Measurements from ENCODE around the gene TMEM242.
A peak's percentile ranks its signal among the peaks of the same experiment; 100 is the strongest.
"Not testable (repeated sequence)": the region's sequence is repeated elsewhere in the genome, so short reads cannot be mapped to it uniquely, and the experiment has no call there.

Gene TMEM242

DNA sequence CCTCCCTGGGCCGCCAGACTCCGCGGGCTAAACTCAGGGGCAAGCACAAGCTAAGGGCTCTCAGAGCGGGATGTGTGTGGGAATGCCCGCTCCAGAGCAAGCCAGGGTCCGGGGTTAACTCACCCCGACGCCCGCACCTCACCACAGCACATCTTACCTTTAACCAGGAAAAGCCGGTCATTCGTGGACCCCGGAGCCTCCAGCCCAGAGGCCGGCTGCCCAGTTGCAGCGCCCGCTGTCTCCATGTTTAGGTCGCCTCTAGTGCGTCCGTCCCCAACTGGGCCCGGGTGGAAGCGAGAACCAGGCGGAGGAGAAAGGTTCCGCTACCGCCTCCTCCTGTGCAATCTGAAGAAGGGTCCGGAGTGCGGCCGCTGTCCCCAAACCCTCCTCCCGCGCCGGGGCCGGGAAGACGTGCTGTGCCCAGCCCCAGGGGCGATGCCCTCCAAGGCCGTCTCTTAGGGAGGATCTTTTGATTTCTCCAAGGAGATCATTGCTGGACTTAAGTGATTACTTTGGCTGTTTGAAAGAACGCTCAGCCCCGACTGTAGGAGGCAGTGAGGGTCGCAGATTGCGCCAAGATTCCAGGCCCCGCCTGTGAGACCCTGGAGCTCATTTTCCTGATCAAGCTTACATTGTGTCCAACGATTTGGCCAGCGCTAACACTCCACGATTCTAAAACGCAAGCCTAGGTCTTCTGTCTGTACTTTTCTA is at the start of gene TMEM242:
Gene TMEM242, minus strand, starts transcription at position 265 of the 711 bp plus-strand sequence. Its CDS starts 20 bp downstream, at position 245.
- DNase-seq (ENCODE audit: low spot score) = peak; percentile 90

DNA sequence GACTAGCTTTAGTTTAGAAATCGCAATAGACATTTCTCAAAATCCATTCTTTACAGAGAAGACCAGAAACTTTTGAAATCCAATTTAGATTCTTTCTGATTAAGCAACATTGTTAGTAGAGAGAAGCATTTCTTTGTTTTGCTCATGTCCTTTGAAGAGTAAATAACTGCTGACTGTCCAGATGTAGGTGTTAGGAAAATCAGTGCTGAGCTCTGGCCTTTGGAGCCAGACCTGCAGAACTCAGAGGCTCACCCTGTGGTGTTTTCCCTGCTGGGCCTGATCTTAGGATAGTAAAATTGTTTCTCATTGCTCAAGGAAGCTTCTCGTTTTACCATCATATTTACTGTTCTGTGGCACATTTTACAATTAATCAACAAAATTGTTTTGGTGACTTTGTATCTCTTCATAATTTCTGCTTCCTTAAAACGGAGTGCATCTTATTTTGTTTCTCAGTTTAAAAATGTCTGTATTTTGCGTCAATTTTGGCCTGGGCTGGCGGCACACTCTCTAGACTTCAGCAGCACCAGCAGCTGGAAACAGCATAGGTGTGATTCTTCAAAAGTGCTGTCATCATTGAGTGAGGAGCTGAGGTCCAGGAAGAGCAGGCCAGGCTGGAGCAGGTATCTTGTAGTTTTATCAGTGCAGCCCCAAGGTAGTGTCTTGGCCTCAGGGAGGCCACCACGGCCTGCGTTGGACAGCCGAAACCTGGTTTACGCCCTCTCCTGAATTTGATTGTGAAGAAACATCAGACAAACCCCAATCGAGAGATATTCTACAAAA is 49.4 kb upstream of the TMEM242 start:
- no peak for DNase-seq (ENCODE audit: low spot score)

DNA sequence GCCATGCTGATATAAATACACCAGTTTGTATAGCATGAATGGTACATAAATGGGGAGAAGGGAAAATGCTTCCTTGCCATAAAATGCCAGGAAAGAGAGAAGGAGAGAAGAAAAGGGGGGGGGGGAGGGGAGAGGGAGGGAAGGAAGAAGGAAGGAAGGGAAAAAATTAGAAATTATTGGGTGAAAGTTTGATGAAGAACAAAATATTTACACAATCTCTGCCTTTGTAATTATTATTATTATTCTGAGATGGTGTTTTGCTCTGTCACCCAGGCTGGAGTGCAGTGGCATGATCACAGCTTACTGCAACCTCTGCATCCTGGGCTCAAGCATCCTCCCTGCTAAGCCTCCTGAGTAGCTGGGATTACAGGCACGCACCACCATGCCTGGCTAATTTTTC is 47.4 kb upstream of the TMEM242 start:
- DNase-seq (ENCODE audit: low spot score) = no peak

DNA sequence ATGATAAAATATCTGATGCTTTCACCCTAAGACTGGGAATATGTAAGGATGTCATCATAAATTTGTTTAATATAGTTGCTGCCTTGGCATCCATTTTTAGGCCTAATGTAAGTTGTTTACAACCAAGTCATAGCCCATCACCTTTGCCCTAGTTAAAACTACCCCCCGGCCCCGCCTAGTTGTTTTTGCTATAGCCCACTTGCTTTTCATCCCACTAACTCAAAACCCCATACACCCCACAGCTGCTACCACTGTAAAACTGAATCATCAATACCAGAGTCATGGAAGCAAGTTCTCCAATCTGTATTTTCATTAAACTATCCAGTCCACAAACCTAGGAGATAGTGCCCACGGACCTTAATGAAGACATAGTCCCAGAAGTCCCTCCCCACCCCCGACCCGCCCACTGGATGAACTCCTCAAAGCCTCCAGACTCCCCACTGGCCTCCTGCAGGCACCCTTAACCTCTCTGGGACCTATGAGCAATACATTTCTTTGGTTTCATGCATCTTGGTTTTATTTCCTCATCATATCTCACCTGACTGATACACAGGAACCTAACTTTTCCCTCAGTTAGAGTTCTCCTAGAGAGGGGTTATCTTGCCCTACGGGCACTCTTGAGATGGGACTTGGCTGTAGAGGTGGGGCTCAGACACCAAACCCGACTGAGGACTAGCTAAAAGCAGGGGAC is 45.2 kb upstream of the TMEM242 start:
- DNase-seq (ENCODE audit: low spot score) = no peak

DNA sequence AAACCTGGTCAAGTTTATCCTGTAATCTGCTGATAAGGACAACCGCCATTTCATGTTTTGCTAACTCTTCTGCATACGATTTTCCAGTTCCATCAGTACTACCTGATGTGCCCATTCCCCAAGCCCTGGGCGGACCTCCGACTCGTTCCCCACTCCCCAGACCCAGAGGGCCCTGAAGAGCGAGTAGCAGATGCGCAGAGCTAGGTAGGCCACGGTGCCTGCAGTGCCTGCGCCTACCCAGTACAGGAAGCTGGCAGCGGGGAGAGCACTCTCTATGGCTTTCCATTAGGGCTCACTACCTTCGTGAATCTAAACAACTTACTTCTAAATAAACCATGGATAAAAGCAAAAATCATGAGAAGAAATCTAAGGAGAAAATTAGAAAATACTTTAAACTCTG is 43.3 kb upstream of the TMEM242 start:
- DNase-seq (ENCODE audit: low spot score) = no peak

DNA sequence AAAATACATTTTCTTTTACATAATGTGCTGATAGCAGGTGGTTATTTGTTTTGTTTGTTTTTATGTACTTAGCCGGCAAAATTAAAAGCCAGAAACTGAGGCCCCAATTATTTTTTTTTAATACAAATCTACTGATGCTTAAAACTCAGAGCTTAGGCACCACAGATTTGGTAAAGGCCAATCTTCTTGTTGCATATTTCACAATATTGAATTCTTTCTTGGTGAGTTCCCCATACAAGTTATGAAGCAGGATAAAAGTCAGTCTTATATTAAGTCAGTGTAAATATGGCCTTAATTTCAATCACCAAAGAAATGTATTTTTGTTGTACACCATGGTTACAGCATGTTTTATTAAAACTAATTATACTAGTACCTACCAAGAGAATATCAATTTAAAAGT is 41.4 kb upstream of the TMEM242 start:
- DNase-seq (ENCODE audit: low spot score) = no peak

DNA sequence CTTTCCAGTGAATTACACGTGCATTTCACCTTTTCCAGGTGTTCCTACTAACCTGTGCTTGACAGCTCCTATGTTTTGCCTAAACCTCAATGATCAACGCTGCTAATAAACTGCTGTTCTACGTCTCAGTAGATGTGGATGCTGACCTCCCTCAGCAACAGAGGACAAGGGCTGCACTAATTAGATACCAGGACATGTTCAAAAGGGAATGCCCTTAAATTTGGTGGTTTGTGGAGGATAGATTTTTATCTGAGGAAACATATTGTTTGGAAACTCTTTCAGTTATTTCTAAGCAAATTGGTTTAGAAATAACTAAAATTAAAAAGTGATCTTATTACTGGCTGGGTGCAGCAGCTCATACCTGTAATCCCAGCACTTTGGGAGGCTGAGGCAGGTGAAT is 38.6 kb upstream of the TMEM242 start:
- no peak for DNase-seq (ENCODE audit: low spot score)

DNA sequence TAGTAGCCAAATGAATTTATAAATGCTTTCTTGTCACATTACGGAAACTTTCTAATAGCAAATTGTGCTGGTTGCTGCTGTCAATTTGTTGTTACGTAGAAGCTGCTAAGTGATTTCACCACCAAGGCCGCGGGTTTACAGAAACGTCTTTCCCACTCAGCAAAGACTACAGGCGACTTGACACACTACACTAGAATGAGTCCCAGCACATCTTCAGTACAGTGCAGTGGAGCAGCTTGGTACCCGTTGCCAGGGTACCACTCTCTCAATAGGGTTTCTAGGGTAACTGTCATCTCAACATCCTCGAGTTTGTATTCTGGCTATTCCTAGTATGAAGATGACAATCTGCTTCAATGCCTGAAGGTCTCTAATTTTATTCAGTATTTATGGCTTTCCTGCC is 35.0 kb upstream of the TMEM242 start:
- DNase-seq (ENCODE audit: low spot score) = no peak

DNA sequence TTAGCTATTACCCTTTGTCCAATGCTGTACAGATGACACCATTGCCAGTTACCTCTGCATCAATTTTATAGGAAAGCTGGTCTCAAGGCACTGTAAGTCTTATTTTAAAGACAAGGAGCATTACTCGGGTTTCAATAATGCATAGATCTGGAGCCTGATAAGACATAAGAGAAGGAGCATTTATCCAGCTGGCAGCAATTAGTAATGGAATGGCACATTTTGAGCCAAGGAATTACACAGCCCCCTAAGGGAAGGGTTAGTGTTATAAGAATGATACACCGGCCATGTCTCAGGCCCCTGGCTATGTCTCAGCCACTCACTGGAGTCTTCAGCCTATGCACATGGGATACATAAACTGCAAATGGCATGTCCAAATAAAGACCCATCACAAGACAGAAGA is 23.1 kb upstream of the TMEM242 start:
- no peak for DNase-seq (ENCODE audit: low spot score)

DNA sequence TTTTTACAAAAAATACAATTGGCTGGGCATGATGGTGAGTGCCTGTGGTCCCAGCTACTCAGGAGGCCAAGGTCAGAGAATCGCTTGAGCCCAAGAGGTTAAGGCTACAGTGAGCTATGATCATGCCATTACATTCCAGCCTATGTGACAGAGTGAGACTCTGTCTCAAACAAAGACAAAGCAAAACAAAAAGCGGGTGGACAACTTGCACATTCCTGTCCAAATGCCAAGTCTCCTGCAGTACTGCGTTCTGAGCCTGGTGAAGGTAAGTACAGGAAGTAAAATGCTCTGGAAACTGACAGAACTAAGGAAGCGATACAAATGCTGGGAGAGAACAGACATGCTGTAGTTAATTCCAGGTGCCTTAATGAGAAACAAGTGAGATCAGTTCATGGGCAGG is 20.4 kb upstream of the TMEM242 start:
- no peak for DNase-seq (ENCODE audit: low spot score)

DNA sequence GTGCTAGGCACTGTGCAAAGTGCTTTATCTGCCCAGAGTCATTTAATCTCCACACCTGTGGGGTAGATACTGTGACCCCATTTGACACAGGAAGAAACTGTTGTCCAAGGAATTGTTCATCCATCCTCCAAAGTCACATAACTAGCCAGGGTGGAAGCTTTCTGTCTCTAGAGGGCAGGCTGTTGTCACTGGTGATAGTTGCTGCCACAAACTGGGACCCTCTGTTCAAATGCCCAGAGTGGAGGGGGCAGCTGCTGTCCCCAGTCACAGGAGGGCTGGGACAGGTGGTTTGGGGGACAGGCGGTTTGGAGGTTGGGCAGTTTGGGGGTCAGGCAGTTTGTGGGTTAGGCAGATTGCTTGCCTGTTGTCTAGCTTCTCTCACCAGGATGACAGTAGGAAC is 16.1 kb upstream of the TMEM242 start:
- no peak for DNase-seq (ENCODE audit: low spot score)

DNA sequence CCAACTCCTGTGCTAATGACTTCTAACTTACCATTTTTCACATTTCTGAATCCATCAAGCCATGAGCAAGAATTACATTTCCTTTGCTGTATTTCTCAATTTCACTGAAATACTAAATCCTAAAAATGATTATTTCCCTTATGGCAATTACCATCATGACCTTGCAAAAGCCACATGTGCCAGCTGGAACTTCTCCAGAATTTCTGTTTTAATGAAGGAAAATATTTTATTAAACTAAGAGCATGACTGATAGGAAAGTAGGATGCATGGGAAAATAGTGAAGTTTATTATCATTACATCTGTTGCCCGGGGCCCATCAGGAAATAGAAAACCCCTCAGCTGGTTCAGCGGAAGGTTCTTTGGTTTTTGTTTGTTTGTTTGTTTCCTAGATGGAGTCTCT is 14.4 kb upstream of the TMEM242 start:
- no peak for DNase-seq (ENCODE audit: low spot score)

DNA sequence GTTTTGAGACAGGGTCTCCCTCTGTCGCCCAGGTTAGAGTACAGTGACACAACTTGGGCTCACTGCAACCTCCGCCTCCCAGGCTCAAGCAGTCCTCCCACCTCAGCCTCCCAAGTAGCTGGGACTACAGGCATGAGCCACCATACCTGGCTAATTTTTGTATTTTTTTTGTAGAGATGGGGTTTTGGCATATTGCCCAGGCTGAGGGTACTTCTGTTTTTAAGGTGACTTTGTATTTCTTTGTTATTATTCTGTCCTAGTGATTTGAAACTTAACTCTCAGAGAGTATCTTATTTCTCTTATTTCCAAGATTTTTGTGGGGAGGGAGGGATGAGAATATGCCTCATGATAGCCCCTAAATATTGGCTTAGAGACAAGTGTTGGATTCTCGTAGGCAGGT is 14.0 kb upstream of the TMEM242 start:
- not testable (repeated sequence) for DNase-seq (ENCODE audit: low spot score)

DNA sequence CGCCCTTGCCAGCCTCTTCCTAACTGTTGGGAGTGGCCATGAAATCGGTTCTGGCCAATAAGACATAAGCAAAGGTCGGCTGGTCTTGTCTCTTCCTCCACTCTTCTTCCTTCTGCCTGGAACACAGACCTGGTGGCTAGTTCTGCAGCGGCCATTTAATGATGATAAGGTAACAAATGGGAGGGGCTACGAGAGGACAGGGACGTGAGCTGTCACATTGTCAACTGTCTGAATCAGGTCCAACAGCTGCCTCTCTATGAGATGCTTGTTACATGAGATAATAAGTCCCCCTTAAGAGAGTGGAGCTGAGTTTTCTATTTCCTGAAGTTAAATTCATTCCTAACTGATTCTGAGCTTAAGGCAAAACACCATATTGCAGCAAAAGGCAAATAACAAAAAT is 12.5 kb upstream of the TMEM242 start:
- DNase-seq (ENCODE audit: low spot score) = peak; percentile 38

DNA sequence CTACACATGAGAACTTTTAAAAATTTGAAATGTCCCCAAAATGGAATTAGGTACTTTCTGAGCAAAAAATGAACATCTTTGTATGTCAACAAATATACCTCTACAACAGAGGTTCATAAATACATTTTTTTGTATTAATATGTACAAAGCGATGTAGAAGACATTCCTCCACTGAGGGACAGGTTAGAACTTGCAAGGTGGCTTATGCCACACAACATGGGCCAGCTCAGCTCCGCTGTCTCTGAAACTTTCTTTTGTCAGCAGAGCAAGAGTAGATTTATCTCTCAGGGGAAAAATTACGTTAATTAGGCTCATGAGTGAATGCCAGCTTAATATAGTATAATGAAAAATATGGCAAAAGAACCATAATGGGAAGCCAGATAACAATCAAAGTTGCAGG is 10.6 kb upstream of the TMEM242 start:
- no peak for DNase-seq (ENCODE audit: low spot score)

DNA sequence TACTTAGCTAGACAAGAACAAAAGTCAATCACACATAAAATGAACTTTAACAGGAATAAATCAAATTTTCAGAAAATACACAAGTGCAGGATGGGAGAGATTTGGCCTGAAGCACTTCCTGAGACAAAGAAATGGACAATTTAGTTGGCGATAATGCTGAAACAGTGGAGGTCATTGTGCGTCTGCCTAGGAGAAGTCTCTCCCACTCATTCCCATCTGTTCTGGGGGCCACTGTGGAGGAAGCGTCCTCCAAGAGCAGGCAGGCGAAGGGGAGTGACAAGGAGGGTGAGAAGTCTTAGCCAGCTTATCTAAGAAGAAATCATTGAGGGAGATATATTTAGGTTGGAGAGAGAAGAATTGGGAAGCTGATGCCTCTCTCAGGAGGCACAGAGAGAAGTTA is 10.2 kb upstream of the TMEM242 start:
- DNase-seq (ENCODE audit: low spot score) = no peak

DNA sequence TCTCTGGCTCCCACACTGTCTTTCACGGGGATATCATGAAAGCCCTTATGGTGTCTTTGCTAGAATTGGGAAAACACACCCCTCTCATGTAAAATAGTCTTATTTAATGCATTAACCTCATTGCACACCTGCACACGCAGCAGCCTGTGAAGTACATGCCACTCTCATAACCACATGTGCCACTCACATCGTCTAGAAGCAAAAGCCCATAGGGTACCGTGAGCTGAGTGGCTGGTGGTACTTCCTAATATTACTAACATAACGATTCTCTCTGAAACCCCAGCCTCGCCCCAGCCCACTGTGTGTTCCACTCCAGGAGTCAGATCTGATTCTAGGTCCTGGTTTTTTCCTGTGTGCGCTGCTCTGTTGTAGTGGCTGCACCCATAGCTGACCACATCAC is 9.5 kb upstream of the TMEM242 start:
- no peak for DNase-seq (ENCODE audit: low spot score)

DNA sequence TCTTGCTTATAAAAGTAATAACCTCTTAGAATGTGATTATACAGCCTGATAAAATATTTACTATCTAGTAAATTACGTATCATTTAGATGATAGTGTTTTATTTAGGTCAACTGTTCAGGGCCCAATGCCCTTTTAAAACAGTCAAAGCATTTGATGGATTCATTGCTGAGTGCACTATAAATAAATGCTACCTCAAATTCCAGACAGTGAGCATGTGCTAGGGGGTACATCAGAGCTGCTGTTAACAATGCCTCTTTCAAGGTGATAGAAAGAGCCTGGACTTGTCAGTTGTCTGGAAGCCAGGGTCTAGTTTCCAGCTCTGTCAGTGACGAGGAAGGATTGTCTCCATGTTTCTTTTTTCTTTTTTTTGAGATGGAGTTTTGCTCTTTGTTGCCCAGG is 7.5 kb upstream of the TMEM242 start:
- DNase-seq (ENCODE audit: low spot score) = no peak

DNA sequence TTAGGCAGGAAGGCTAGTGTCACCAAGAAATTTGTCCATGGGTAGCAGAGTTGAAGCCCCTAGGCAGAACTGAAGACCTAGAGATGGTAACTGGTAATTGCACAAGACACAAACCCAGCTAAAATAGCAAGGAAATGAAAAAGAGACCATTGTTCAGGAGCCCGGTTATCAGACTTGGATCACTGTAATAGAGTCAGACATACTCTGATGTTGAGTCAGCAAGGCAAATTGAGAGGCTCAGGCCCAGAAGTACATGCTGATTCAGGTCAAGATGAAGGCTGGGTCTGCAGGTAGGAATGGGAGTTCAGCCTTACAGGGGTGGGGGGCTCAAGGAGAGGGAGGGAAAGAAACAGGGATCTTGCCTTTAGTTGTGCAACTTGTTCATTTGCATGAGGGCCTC is 6.5 kb upstream of the TMEM242 start:
- DNase-seq (ENCODE audit: low spot score) = no peak

DNA sequence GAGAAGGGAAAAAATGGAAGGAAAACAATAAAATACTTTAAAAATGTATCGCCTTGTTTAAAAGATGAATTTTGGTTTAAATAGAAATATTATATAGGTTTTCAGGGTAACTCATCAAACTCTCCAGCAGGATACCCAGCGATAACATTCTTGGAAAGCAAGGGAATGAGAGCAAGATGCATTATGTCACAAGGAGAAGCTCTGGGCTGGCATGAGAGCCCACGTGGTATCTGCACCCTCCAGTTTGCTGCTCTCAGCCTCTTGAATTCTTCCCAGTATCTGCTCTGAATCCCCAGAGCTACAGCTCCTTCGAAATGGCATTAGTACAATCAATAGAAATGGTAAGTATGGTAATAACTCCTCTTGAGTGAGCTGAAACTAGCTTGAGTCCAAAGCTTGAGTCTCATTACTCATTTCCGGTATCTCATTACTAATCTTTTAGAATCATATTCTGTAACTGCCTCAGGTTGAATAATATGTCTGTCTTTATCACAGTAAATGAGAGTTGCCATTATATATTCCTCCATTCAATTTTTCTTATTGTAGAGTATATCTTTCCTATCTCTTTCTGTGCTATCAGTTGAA is 4.9 kb upstream of the TMEM242 start:
- DNase-seq (ENCODE audit: low spot score) = no peak

DNA sequence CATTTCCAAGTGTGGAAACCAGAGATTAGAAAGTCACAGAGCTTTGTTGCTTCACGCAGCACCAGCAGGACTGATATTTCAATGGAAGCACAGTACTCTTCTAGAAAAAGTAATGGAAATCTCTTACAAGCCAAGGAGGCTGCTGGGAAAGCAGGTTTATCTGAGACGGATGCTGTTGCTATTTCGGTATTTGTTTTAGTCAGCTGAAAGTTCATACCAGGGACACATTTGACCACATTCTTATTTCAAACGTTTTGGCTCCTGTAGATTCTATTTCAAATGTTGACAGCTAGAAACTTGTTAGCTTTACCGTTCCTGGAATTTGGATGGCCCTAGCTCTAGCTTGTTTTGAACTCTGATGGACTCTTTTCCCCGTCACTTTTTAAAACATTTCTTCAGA is 3.7 kb upstream of the TMEM242 start:
- DNase-seq (ENCODE audit: low spot score) = no peak

DNA sequence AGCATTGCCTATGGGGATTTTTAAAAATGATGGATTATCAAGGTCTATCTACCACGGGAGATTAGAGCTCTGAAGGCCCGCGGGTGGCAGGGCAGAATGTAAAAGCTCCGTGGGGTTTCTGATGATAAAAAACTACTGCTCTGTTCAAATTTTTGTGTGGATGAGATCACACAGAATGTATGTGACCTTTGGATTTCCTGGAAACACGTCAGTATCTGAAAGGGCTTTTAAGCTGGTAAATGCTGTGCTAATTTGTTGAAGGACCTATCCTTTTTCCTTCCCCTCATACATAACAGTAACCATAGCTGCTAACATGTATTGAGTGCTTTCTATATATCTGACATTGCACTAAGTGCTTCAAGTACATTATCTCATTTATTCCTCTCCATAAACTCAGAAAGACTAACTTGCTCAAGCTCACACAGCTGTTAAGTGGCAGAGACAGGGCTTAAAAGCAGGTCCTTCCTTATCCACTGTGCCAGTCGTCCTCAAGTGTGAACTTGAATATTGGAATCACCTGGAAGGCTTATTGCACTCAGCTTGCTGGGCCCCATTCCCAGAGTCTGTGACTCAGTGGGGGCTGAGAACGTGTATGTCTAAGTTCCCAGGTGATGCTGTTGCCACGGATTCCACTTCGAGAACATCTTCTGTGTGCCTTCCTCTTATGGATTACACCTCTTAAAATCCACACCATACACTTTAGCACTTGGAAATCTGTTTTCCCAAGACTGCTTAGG is 1.9 kb upstream of the TMEM242 start:
- DNase-seq (ENCODE audit: low spot score) = no peak

Data from hematopoietic multipotent progenitor cell treated with erythropoietin and hydrocortisone succinate and interleukin-3 and kit ligand, for 15 days (in vitro differentiated cells).